HepG2 (cell line): ENCODE data around the gene NAPEPLD. TPM values are rescaled to one million over a fixed set of nuclear protein-coding genes. Genes with fewer than 3 reads are reported as not detected.

Experiments used
- ARNT ChIP-seq: fragments of 450-650 bp; IDR thresholded peaks from 2 replicates; pipeline ENCODE4 v1.6.1; 2017
- ATAD3A ChIP-seq: sonication (generic); formaldehyde crosslinking; IDR thresholded peaks from 2 replicates; pipeline ENCODE4 v1.4.0; 2020; ENCODE audit warnings: missing genetic modification reagents
- GTF2F1 ChIP-seq: fragments of 150-350 bp; IDR thresholded peaks from 2 replicates; pipeline ENCODE4 v1.6.1; 2014; ENCODE audit warnings: low read length
- HDAC1 ChIP-seq: sonication (generic); formaldehyde crosslinking; IDR thresholded peaks from 2 replicates; pipeline ENCODE4 v1.5.1; 2020; ENCODE audit warnings: mild to moderate bottlenecking, missing genetic modification reagents
- PREB ChIP-seq: sonication (generic); formaldehyde crosslinking; IDR thresholded peaks from 2 replicates; pipeline ENCODE4 v1.4.0; 2020; ENCODE audit warnings: missing genetic modification reagents
- RBFOX2 ChIP-seq: fragments of 200-400 bp; formaldehyde crosslinking; IDR thresholded peaks from 2 replicates; pipeline ENCODE4 v1.6.1; 2017; ENCODE audit warnings: low read depth, mild to moderate bottlenecking, low read length
- SIN3A ChIP-seq: IDR thresholded peaks from 2 replicates; pipeline ENCODE4 v1.6.1; 2011; ENCODE audit warnings: low read depth, mild to moderate bottlenecking, control low read depth, low read length, borderline replicate concordance
- SKI ChIP-seq: fragments of 450-650 bp; IDR thresholded peaks from one replicate; pipeline ENCODE4 v1.6.1; 2018; ENCODE audit warnings: mild to moderate bottlenecking; ENCODE audit not compliant: partially characterized antibody
- TBL1XR1 ChIP-seq: fragments of 150-350 bp; IDR thresholded peaks from 2 replicates; pipeline ENCODE4 v1.6.1; 2014; ENCODE audit warnings: borderline replicate concordance, low read length; ENCODE audit not compliant: partially characterized antibody
- ZBTB42 ChIP-seq: sonication (generic); formaldehyde crosslinking; IDR thresholded peaks from 2 replicates; pipeline ENCODE4 v1.5.0; 2020; ENCODE audit warnings: mild to moderate bottlenecking, missing genetic modification reagents
- ZFX ChIP-seq: sonication (generic); formaldehyde crosslinking; IDR thresholded peaks from 2 replicates; pipeline ENCODE4 v1.4.0; 2020; ENCODE audit warnings: mild to moderate bottlenecking, low read depth, missing genetic modification reagents, moderate library complexity
- ZNF276 ChIP-seq: sonication (generic); formaldehyde crosslinking; IDR thresholded peaks from 2 replicates; pipeline ENCODE4 v1.4.0; 2020; ENCODE audit warnings: mild to moderate bottlenecking, low read depth, missing genetic modification reagents
- ZNF460 ChIP-seq: sonication (generic); formaldehyde crosslinking; IDR thresholded peaks from 2 replicates; pipeline ENCODE4 v1.5.1; 2020; ENCODE audit warnings: missing genetic modification reagents, mild to moderate bottlenecking, borderline replicate concordance
- ZNF737 ChIP-seq: sonication (generic); formaldehyde crosslinking; IDR thresholded peaks from 2 replicates; pipeline ENCODE4 v1.5.0; 2020; ENCODE audit warnings: missing genetic modification reagents, mild to moderate bottlenecking, borderline replicate concordance
- polyA plus RNA-seq, 8 experiments: library from polyadenylated mRNA; depleted of rRNA in 3 of 8; stranded (reverse) in 7 of 8; unstranded in 1 of 8; fragments of >200 nt; fragmentation: Illumina TruSeq in 4 of 8; extraction: Trizol in 4 of 8; gene quantifications; 2 replicates each; pipeline versions ENCODE4 v1.2.1 to v1.2.3, GENCODE V29; 2011 to 2016; ENCODE audit warnings: low read depth in 4 of 8, missing spikeins in 1 of 8, mixed read lengths in 1 of 8; ENCODE audit not compliant: insufficient read depth in 1 of 8
- total RNA-seq, 5 experiments: library from RNA; depleted of rRNA; stranded (reverse); fragments of >200 nt; fragmentation: Illumina TruSeq; extraction: Trizol; gene quantifications; 2 replicates each; pipeline ENCODE4 v1.2.3, GENCODE V29; 2016; ENCODE audit warnings: low read depth in 1 of 5
- TF ChIP-seq, protein P1 (sequence below): sonication (generic); formaldehyde crosslinking; IDR thresholded peaks from 2 replicates; pipeline ENCODE4 v1.4.0; 2020; ENCODE audit warnings: mild to moderate bottlenecking, missing genetic modification reagents, borderline replicate concordance
- TF ChIP-seq, protein P2 (sequence below): sonication (generic); formaldehyde crosslinking; IDR thresholded peaks from 2 replicates; pipeline ENCODE4 v1.5.0; 2020; ENCODE audit warnings: mild to moderate bottlenecking, missing genetic modification reagents

NAPEPLD gene
- total and polyA plus RNA-seq, 2 of the 13 experiments (the other 11 are each of a cell fraction or from before 2014, with no cell fraction given): 3.4 to 5.6 TPM

DNA sequence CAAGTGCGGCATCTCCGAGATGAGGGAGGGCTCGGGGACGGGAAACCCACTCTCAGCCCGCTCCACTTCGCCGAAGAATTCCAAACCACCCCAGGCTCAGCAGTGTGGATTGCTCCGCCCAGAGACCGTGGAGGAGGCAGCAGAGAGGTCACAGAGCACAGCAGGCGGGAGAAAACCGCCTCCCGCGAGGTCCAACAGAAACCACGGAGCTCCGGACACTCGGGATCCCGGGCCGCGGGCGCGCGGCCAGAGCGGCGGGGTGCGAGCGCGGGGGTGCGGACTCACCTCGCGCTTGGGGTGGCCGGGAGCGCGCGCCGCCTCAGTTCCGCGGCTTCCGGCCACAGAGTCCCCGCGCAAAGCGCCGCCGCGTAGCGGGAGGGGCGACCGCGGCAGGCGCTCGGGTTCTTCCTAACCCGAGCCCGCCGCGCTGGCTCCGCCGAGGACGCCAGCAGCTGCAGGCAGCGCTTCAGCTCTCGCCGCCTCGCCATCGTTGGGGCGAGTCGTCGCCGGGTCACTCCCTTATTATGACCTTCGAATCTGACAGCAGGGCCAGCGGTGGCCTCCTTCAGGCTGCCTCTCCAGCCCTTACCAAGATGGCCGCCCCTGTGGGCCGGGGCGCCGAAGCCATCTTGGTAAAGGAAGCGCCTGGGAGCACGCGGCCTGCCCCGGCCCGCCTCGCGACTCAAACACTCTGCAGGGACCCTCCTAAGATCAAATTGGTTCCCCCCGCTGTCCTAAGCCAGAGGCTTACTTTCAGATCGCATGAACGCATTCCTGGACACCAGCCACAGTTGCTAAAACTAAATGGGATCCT lies at the start of gene NAPEPLD (continued):
- TF ChIP-seq, protein P1, sequence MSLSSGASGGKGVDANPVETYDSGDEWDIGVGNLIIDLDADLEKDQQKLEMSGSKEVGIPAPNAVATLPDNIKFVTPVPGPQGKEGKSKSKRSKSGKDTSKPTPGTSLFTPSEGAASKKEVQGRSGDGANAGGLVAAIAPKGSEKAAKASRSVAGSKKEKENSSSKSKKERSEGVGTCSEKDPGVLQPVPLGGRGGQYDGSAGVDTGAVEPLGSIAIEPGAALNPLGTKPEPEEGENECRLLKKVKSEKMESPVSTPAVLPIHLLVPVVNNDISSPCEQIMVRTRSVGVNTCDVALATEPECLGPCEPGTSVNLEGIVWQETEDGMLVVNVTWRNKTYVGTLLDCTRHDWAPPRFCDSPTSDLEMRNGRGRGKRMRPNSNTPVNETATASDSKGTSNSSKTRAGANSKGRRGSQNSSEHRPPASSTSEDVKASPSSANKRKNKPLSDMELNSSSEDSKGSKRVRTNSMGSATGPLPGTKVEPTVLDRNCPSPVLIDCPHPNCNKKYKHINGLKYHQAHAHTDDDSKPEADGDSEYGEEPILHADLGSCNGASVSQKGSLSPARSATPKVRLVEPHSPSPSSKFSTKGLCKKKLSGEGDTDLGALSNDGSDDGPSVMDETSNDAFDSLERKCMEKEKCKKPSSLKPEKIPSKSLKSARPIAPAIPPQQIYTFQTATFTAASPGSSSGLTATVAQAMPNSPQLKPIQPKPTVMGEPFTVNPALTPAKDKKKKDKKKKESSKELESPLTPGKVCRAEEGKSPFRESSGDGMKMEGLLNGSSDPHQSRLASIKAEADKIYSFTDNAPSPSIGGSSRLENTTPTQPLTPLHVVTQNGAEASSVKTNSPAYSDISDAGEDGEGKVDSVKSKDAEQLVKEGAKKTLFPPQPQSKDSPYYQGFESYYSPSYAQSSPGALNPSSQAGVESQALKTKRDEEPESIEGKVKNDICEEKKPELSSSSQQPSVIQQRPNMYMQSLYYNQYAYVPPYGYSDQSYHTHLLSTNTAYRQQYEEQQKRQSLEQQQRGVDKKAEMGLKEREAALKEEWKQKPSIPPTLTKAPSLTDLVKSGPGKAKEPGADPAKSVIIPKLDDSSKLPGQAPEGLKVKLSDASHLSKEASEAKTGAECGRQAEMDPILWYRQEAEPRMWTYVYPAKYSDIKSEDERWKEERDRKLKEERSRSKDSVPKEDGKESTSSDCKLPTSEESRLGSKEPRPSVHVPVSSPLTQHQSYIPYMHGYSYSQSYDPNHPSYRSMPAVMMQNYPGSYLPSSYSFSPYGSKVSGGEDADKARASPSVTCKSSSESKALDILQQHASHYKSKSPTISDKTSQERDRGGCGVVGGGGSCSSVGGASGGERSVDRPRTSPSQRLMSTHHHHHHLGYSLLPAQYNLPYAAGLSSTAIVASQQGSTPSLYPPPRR (CRISPR knock-in tag): no peak
- no peak for TF ChIP-seq HDAC1 (CRISPR knock-in tag)
- TF ChIP-seq ARNT: no peak
- TF ChIP-seq, protein P2, sequence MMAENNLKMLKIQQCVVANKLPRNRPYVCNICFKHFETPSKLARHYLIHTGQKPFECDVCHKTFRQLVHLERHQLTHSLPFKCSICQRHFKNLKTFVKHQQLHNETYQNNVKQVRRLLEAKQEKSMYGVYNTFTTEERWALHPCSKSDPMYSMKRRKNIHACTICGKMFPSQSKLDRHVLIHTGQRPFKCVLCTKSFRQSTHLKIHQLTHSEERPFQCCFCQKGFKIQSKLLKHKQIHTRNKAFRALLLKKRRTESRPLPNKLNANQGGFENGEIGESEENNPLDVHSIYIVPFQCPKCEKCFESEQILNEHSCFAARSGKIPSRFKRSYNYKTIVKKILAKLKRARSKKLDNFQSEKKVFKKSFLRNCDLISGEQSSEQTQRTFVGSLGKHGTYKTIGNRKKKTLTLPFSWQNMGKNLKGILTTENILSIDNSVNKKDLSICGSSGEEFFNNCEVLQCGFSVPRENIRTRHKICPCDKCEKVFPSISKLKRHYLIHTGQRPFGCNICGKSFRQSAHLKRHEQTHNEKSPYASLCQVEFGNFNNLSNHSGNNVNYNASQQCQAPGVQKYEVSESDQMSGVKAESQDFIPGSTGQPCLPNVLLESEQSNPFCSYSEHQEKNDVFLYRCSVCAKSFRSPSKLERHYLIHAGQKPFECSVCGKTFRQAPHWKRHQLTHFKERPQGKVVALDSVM (CRISPR knock-in tag): peak; percentile 80
- peak; percentile 10 for TF ChIP-seq TBL1XR1
- no peak for TF ChIP-seq ZNF276 (CRISPR knock-in tag)
- peak; percentile 84 for TF ChIP-seq ZNF737 (CRISPR knock-in tag)
- peak; percentile 97 for TF ChIP-seq RBFOX2
- no peak for TF ChIP-seq SKI
- TF ChIP-seq ZNF460 (CRISPR knock-in tag): no peak
- no peak for TF ChIP-seq ATAD3A (CRISPR knock-in tag)
- TF ChIP-seq ZBTB42 (CRISPR knock-in tag): no peak
- no peak for TF ChIP-seq PREB (CRISPR knock-in tag)
- peak; percentile 95 for TF ChIP-seq ZFX
- no peak for TF ChIP-seq SIN3A
- no peak for TF ChIP-seq GTF2F1
